ENCODE results near the gene KDM7A. TPM values are rescaled to one million over a fixed set of nuclear protein-coding genes. Genes with fewer than 3 reads are reported as not detected.

The KDM7A gene
- total and polyA plus RNA-seq, 10 of the 15 experiments (the other 5 are each of a cell fraction or from before 2014, with no cell fraction given) = 0.07 to 0.96 (median 0.74) TPM

DNA sequence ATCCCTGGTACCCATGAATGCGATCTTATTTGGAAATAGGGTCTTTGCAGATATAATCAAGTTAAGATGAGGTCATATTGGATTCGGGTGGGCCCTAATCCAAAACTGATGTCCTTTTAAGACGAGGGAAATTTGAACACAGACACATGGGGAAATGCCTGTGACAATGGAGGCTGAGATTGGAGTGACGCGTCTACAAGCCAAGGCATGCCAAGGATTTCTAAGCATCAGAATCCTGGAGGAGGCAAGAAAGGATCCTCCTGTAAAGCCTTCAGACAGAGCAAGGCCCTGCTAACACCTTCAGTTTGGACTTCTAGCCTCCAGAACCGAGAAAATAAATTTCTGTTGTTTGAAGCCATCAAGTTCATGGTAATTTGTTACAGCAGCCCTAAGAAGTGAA, 132.5 kb downstream of the KDM7A start (continued):
- TF ChIP-seq, protein P1, sequence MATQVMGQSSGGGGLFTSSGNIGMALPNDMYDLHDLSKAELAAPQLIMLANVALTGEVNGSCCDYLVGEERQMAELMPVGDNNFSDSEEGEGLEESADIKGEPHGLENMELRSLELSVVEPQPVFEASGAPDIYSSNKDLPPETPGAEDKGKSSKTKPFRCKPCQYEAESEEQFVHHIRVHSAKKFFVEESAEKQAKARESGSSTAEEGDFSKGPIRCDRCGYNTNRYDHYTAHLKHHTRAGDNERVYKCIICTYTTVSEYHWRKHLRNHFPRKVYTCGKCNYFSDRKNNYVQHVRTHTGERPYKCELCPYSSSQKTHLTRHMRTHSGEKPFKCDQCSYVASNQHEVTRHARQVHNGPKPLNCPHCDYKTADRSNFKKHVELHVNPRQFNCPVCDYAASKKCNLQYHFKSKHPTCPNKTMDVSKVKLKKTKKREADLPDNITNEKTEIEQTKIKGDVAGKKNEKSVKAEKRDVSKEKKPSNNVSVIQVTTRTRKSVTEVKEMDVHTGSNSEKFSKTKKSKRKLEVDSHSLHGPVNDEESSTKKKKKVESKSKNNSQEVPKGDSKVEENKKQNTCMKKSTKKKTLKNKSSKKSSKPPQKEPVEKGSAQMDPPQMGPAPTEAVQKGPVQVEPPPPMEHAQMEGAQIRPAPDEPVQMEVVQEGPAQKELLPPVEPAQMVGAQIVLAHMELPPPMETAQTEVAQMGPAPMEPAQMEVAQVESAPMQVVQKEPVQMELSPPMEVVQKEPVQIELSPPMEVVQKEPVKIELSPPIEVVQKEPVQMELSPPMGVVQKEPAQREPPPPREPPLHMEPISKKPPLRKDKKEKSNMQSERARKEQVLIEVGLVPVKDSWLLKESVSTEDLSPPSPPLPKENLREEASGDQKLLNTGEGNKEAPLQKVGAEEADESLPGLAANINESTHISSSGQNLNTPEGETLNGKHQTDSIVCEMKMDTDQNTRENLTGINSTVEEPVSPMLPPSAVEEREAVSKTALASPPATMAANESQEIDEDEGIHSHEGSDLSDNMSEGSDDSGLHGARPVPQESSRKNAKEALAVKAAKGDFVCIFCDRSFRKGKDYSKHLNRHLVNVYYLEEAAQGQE (IDR thresholded peaks at IDR 0.05; ENCODE audit: low read depth, low read length) = no peak
- TF ChIP-seq IKZF2 (IDR thresholded peaks at IDR 0.05) = no peak
- TF ChIP-seq, protein P2, sequence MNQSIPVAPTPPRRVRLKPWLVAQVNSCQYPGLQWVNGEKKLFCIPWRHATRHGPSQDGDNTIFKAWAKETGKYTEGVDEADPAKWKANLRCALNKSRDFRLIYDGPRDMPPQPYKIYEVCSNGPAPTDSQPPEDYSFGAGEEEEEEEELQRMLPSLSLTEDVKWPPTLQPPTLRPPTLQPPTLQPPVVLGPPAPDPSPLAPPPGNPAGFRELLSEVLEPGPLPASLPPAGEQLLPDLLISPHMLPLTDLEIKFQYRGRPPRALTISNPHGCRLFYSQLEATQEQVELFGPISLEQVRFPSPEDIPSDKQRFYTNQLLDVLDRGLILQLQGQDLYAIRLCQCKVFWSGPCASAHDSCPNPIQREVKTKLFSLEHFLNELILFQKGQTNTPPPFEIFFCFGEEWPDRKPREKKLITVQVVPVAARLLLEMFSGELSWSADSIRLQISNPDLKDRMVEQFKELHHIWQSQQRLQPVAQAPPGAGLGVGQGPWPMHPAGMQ (IDR thresholded peaks at IDR 0.05; ENCODE audit: borderline replicate concordance) = no peak

DNA sequence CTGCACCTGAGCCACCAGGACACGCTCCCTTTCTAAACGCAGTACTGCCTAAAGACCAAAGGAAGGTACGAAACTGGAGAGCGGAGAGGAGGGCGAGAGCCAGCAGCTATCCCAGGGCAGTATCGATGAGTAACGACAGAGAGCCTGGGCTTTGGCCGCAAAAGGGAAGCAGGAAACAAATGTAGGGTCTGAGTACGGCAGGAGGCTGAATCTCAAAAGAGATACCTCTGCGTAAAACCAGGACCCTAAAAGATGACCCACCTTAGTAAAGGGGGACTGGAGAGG, 134.5 kb downstream of the KDM7A start:
- Histone ChIP-seq H3K4me3 (no peak overlapping the region), H3K4me2 (ENCODE audit: control insufficient read depth, insufficient read depth) (no peak overlapping the region), H3K9me3 (replicated peaks; ENCODE audit: control insufficient read depth, insufficient read depth, low read length) (no peaks in the 10 kb centered on the region), H3K9ac (ENCODE audit: control insufficient read depth, insufficient read depth, low read length) (no peak overlapping the region), H3K27ac (ENCODE audit: control insufficient read depth, insufficient read depth) (no peak overlapping the region), H3K27me3 (replicated peaks in 1 of 2; ENCODE audit: control insufficient read depth in 2 of 2, insufficient read depth in 2 of 2, low read length in 1 of 2) (no peaks in the 10 kb centered on the region), H3K4me1 (ENCODE audit: control insufficient read depth, insufficient read depth, low read length) (no peaks in the 10 kb centered on the region), H4K20me1 (ENCODE audit: control insufficient read depth, insufficient read depth) (peaks cover 3% of the 10 kb centered on the region; the same call in 1 of the 2 replicates), H3K79me2 (ENCODE audit: control insufficient read depth, insufficient read depth, low read length) (no peaks in the 10 kb centered on the region), H2AFZ (ENCODE audit: control insufficient read depth, low read depth, low read length) (no peak overlapping the region), H3K36me3 (ENCODE audit: control insufficient read depth in 2 of 2, insufficient read depth in 2 of 2, low read length in 1 of 2) (peaks cover 0 to 10% of the 10 kb centered on the region in 2 experiments; a peak in 3 of 4 replicates)
- TF ChIP-seq IRF4 (IDR thresholded peaks at IDR 0.05; ENCODE audit: low read depth, low read length) (no peak), SP1 (IDR thresholded peaks at IDR 0.05; ENCODE audit: low read depth, low read length) (no peak), RUNX3 (IDR thresholded peaks at IDR 0.05; ENCODE audit: low read length) (no peak)
- TF ChIP-seq, protein P3, sequence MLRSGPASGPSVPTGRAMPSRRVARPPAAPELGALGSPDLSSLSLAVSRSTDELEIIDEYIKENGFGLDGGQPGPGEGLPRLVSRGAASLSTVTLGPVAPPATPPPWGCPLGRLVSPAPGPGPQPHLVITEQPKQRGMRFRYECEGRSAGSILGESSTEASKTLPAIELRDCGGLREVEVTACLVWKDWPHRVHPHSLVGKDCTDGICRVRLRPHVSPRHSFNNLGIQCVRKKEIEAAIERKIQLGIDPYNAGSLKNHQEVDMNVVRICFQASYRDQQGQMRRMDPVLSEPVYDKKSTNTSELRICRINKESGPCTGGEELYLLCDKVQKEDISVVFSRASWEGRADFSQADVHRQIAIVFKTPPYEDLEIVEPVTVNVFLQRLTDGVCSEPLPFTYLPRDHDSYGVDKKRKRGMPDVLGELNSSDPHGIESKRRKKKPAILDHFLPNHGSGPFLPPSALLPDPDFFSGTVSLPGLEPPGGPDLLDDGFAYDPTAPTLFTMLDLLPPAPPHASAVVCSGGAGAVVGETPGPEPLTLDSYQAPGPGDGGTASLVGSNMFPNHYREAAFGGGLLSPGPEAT (IDR thresholded peaks at IDR 0.05; ENCODE audit: low read depth) = no peak
- intact Hi-C loops (cut with micrococcal nuclease; ENCODE audit: unreplicated experiment) = no loop called here
- POLR2A ChIA-PET = no interaction called here
- in situ Hi-C loops (cut with MboI) = no loop called here
- CTCF ChIA-PET = interaction anchor here (0.6 to 1.1 kb wide), 2 partner anchors 12 to 212 kb away, joined by 3 to 4 read pairs; no protein-coding TSS in a partner anchor
- DNase-seq (ENCODE audit: low read depth, low spot score) (no peak), FAIRE-seq (no peak), ATAC-seq (no peak)
- 96% methylated on average over 10 of the region's 10 CpGs for WGBS (ENCODE audit: insufficient coverage, insufficient replicate concordance, low lambda C conversion rate, missing lambda C conversion rate)
- BruUV-seq (replicated peaks) = no TSS peak
- SMC1A ChIA-PET (ENCODE audit: uncharacterized antibody, unreplicated experiment) = no interaction called here
- RAD21 ChIA-PET (ENCODE audit: unreplicated experiment) = no interaction called here

Measured in GM12878 (cell line).